ENCODE measurements around the gene EDEM2. TPM values are rescaled to one million over a fixed set of nuclear protein-coding genes. Genes with fewer than 3 reads are reported as not detected.

The EDEM2 gene
- total and polyA plus RNA-seq, 2 of the 13 experiments (the other 11 are each of a cell fraction or from before 2014, with no cell fraction given): 33.1 to 46.9 TPM

GRCh38 chr20:35166242-35166830, 19.2 kb upstream of the EDEM2 start:
- Histone ChIP-seq H4K20me1 (ENCODE audit: insufficient read depth, low read length) (no peaks in the 10 kb centered on the region), H3K9ac (ENCODE audit: insufficient read depth, low read depth, low read length) (peak overlapping the region; percentile 7; the same call in 1 of the 2 replicates), H3K27ac (ENCODE audit: extremely low read length, insufficient read depth, low read length) (no peak overlapping the region), H3K4me1 (ENCODE audit: insufficient read depth, low read length) (peaks cover 27% of the 10 kb centered on the region), H3K79me2 (ENCODE audit: insufficient read depth, low read length) (no peaks in the 10 kb centered on the region), H2AFZ (ENCODE audit: low read length) (no peak overlapping the region), H3K27me3 (ENCODE audit: control insufficient read depth in 1 of 2, insufficient read depth in 2 of 2, low read length in 2 of 2) (no peaks in the 10 kb centered on the region), H3K4me2 (ENCODE audit: low read depth, low read length) (no peak overlapping the region), H3K9me3 (ENCODE audit: low read length) (no peaks in the 10 kb centered on the region), H3K4me3 (replicated peaks in 1 of 3; ENCODE audit: insufficient read depth in 1 of 3, low read depth in 2 of 3, low read length in 3 of 3) (no peak overlapping the region), H3K36me3 (replicated peaks in 1 of 2; ENCODE audit: control insufficient read depth in 1 of 2, insufficient read depth in 2 of 2, low read length in 2 of 2) (no peaks in the 10 kb centered on the region)
- ATAC-seq (peak; percentile 71), DNase-seq (ENCODE audit: low spot score) (no peak), FAIRE-seq (no peak)
- no TSS peak for BruUV-seq (replicated peaks)
- ChIA-PET POLR2A (interaction anchor here (1.6 to 2.4 kb wide), 2 partner anchors 9 to 20 kb away, joined by 5 to 11 read pairs; partner anchors contain the start of gene EDEM2), CTCF (ENCODE audit: low intra/inter-chr PET ratio, low total read pairs) (no interaction called here)
- intact Hi-C loops (cut with micrococcal nuclease; ENCODE audit: unreplicated experiment): no loop called here
- WGBS (ENCODE audit: low lambda C conversion rate): 36% methylated on average over 5 of the region's 5 CpGs
- in situ Hi-C loops (cut with HindIII; ENCODE audit: extremely low pct_ligation_motif_present, low pct_unique_long_range_greater_than_20kb): no loop called here
- TF ChIP-seq ZFX (CRISPR knock-in tag; IDR thresholded peaks at IDR 0.05; ENCODE audit: low read depth) (0 out of 2 replicates have a peak, but pooled peaks have one; percentile 16), HIVEP1 (CRISPR knock-in tag; IDR thresholded peaks at IDR 0.05) (0 out of 2 replicates have a peak, but pooled peaks have one; percentile 29), POLR2AphosphoS2 (IDR thresholded peaks at IDR 0.05; ENCODE audit: low read depth, low read length) (no peak), ZMYM3 (CRISPR knock-in tag; IDR thresholded peaks at IDR 0.05) (no peak), ZNF614 (CRISPR knock-in tag; IDR thresholded peaks at IDR 0.05; ENCODE audit: borderline replicate concordance) (0 out of 2 replicates have a peak, but pooled peaks have one; percentile 24), REL (CRISPR knock-in tag; conservative IDR thresholded peaks at IDR 0.05) (no peak), MYC (CRISPR knock-in tag; IDR thresholded peaks at IDR 0.05; ENCODE audit: borderline replicate concordance) (0 out of 2 replicates have a peak, but pooled peaks have one; percentile 16), ZNF253 (CRISPR knock-in tag; IDR thresholded peaks at IDR 0.05; ENCODE audit: borderline replicate concordance) (no peak), ERF (CRISPR knock-in tag; IDR thresholded peaks at IDR 0.05) (no peak), HNF1B (CRISPR knock-in tag; IDR thresholded peaks at IDR 0.05) (0 out of 2 replicates have a peak, but pooled peaks have one; percentile 24), GABPB1 (CRISPR knock-in tag; IDR thresholded peaks at IDR 0.05) (peak; percentile 19; the same call in 1 of the 2 replicates), ETV5 (CRISPR knock-in tag; IDR thresholded peaks at IDR 0.05; ENCODE audit: borderline replicate concordance) (peak; percentile 36; the same call in 1 of the 2 replicates), ZMAT3 (CRISPR knock-in tag; conservative IDR thresholded peaks at IDR 0.05) (no peak)
- TF ChIP-seq, protein P1, sequence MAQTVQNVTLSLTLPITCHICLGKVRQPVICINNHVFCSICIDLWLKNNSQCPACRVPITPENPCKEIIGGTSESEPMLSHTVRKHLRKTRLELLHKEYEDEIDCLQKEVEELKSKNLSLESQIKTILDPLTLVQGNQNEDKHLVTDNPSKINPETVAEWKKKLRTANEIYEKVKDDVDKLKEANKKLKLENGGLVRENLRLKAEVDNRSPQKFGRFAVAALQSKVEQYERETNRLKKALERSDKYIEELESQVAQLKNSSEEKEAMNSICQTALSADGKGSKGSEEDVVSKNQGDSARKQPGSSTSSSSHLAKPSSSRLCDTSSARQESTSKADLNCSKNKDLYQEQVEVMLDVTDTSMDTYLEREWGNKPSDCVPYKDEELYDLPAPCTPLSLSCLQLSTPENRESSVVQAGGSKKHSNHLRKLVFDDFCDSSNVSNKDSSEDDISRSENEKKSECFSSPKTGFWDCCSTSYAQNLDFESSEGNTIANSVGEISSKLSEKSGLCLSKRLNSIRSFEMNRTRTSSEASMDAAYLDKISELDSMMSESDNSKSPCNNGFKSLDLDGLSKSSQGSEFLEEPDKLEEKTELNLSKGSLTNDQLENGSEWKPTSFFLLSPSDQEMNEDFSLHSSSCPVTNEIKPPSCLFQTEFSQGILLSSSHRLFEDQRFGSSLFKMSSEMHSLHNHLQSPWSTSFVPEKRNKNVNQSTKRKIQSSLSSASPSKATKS (CRISPR knock-in tag; IDR thresholded peaks at IDR 0.05): no peak
- TF ChIP-seq, protein P2, sequence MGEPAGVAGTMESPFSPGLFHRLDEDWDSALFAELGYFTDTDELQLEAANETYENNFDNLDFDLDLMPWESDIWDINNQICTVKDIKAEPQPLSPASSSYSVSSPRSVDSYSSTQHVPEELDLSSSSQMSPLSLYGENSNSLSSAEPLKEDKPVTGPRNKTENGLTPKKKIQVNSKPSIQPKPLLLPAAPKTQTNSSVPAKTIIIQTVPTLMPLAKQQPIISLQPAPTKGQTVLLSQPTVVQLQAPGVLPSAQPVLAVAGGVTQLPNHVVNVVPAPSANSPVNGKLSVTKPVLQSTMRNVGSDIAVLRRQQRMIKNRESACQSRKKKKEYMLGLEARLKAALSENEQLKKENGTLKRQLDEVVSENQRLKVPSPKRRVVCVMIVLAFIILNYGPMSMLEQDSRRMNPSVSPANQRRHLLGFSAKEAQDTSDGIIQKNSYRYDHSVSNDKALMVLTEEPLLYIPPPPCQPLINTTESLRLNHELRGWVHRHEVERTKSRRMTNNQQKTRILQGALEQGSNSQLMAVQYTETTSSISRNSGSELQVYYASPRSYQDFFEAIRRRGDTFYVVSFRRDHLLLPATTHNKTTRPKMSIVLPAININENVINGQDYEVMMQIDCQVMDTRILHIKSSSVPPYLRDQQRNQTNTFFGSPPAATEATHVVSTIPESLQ (CRISPR knock-in tag; conservative IDR thresholded peaks at IDR 0.05): no peak

Measured in HepG2 (cell line).